GM18909 (cell line): Measurements from ENCODE around the gene SCFD2.

Experiments
- ATAC-seq: cut with Tn5 transposase; IDR thresholded peaks from one replicate; pipeline ENCODE4 v1.9.1; 2021; ENCODE audit warnings: mild to moderate bottlenecking; ENCODE audit not compliant: unreplicated experiment, poor library complexity

The SCFD2 gene

DNA sequence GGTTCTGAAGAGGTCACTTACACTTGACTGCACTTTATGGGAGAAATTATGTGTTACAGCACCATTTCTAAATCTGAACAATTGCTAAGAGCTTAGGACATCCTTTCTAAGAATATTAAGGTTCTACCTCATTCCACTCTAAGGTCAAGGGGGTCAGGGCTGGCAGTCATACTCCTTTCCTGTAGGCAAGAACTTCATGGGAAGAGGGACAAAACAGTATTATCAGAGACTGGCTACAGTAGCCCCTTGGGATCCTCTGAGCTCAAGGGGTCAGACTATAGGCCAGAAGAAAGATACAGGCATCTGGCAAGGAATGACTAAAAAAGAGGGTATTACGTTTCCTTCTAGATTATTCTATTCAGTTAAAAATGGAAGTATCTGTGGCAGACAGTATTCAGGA lies 388.6 kb downstream of the SCFD2 start:
- no peak for ATAC-seq

DNA sequence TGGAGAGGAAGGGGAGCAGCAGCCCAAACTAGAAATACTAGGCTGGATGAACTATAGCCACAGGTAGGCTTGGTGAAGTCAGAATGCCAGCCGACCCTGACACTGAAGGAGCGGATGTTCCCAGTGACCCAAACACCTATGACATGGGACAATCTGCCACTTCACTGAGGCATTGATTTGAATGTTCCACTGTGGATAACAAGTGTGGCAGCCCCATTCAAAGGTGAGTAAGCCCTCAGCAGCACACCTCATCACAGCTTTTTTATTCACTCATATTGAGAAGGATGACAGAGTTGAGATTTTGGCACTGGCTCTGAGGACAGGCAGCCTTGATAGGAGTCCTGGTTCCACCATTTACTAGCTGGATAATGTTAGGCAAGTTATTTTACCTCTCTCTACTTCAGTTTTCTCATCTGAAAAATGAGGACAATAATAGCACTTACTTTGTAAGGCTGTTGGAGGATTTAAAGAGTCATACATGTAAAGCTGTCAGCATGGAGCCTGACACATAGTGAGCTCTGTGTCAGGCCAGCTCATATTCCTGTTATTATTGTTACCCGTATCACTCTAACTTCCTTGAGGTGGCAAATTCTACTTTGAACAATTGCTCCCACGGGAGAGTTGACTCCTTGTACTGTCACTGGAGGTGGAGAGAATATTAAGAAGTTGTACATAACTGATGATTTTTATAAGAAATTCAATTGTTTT lies 389.2 kb downstream of the SCFD2 start:
- no peak for ATAC-seq

DNA sequence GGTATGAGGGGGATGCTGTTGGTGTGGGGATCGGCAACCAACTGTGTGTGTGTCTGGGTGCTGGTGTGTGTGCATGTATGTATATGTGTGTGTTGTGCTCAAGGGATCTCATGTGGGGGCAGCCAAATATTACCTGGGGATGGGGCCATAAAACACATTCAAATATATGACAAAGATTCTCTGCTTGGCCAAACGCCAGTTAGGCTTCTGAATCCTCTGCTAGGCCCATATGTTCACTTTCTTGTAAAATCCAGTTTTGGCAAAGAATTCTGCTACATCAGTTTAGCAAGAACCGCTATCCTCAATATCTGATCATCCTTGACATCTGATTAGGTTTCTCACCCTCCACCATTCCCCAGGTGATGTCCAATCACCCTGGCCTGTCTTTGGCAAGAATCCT lies 397.2 kb downstream of the SCFD2 start:
- ATAC-seq, result no peak

DNA sequence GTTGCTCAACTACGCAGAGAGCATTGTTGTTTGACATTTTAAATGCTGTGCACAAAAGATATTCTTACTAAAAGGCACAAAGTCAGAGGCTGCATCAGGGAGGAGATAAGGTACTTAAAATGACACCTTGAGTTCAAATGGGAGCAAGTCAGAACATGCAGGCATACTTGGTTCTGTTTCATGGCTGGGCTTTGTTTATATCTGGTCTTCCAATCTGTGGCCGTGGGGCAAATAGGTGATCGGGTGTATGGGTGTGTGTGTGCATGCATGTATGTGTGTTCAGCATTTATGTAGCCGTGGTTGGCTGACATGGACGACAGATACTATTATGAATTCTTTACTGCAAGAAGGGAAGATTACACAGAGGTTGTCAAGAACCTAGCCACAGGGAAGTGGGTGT lies 397.6 kb downstream of the SCFD2 start:
- no peak for ATAC-seq

DNA sequence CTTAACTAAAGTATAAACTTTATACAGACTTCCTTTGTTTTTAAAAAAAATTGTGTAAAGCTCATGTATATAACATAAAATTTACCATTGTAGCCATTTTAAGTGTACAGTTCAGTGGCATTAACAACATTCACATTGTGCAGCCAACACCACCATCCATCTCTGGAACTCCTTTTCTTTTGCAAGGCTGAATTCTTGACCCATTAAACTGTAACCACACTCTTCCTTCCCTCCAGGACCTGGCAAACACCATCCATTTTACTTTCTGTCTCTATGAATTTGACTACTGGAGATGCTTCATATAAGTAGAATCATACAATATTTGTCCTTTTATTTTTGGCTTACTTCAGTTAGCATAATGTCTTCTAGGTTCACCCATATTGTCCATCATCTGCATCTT lies 399.1 kb downstream of the SCFD2 start:
- ATAC-seq, result no peak

DNA sequence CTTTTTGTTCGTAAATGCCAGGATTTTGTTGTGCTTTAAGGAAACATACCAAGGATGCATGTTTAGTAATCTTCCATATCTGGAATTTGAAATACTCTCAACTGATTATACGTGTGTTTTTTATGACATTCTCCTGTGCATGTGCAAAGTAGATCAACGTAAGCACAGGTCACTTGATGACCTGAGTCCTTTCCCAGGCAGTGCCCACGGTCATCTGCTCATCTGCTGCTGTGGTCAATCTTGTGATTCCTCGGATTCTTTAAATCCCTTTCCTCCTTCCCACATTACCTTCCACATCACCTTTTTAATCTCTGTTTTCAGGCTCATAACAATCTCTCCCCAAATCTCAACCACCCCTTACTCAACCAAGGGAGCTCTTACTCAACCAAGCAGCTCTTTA lies 399.7 kb downstream of the SCFD2 start:
- ATAC-seq, result no peak

DNA sequence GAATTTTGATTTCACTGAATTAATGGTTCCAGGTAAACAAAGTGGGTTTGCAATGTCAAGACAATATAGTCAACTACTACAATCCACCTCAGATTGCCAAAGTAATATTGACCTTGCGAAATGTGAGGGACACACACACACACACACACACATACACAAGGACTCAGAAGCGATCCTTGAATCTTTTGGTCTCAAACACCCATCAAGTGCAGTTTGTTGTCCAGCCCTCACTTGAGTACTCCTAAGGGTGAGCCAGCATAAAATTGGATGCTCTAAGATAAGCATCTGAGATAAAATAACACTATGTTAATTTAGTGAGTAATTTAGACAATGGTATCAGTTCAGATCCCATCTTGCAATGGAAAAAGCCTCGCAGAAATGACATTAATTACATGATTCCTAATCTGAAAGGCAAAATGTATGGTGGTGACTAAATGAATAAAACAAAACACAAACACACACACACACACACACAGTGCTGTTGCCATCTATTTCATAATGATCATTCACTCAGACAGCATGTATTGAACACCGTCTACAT lies 401.2 kb downstream of the SCFD2 start:
- ATAC-seq, result no peak

DNA sequence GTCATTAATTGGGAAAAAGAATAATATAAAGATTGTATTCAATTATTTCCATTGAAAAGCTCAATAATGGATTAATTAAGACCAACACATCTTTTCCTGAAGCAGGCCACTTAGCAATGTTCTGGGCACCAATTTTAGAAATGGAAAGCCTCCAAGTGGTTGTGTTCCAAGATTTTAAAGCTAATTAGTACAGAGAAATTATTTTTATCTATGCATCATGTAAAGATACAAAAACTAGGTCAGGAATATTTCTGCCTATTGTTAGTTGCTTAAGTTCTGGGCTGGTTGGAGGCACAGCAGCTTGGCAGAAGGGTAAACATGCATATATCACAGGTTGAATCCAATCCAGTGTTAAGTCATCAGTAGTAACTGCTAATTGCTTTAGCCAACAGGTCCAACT lies 401.9 kb downstream of the SCFD2 start:
- no peak for ATAC-seq

DNA sequence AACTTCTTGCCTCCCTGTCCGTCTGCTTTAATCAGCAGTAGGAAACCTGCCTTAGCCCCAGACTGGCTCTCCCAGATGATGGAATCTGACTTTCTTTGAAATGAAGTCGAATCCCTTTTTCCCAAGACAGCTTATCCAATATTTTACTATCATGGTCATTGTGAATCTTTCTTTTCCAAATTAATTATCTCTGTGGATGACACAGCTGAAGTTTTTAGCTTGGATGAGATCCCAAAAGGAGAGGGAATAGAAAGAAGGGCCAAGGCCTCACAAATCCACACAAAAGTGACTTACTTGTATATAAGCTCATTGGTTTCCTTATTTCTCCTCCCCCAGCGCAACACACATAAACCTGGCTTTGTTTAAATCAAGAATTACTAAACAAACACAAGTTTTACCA lies 403.1 kb downstream of the SCFD2 start:
- no peak for ATAC-seq

DNA sequence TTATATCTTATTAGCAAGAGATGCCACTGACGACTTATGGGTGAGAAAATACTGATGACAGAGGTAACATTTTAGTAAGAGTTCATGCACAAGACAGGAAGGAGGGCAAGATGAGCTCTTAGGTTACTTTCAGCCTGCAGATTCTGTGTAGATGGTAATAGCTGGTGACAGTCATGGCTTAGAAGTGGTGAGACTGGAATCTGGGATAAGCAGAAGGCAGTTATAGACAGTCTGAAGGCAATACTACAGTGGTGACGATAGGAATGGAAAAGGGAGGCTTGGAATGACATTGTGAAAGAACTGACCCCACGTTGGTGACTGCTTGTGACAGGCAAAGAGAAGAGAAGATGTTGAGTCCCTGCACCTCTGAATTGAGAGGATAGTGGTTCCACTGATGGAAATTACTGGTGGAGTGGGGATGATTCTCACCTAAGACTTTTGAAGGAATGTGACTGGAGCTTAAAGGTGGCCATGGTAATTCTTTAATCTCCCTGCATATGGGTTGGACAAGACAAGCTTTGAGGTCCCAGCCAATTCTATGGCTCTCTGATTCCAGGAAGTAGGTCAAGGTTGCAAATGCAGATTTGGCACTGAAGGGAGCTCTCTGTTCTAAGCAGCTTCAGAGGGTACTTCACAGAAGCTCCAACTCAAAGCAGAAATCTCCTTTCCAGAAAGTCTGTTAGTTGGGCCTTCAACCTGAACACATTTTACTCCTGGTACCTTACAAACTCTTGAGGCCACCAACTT lies 404.0 kb downstream of the SCFD2 start:
- ATAC-seq, result no peak

DNA sequence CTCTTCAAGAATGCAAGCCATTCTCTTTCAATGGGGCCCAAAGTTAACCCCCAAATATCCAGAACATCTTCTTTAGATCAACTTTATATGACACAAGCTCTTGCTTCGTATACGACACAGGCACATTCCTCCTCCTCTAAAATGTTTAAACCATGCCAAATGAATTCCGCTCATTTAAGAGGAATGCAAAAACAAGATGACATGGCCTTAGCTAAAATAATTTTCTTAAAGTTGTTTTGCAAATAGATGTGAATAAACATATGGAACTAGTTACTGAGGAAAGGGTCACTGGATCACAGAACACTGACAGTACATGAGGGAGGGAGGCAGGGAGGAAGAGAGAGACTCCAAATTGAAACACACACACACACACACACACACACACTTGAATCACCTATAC lies 406.3 kb downstream of the SCFD2 start:
- ATAC-seq, result no peak

DNA sequence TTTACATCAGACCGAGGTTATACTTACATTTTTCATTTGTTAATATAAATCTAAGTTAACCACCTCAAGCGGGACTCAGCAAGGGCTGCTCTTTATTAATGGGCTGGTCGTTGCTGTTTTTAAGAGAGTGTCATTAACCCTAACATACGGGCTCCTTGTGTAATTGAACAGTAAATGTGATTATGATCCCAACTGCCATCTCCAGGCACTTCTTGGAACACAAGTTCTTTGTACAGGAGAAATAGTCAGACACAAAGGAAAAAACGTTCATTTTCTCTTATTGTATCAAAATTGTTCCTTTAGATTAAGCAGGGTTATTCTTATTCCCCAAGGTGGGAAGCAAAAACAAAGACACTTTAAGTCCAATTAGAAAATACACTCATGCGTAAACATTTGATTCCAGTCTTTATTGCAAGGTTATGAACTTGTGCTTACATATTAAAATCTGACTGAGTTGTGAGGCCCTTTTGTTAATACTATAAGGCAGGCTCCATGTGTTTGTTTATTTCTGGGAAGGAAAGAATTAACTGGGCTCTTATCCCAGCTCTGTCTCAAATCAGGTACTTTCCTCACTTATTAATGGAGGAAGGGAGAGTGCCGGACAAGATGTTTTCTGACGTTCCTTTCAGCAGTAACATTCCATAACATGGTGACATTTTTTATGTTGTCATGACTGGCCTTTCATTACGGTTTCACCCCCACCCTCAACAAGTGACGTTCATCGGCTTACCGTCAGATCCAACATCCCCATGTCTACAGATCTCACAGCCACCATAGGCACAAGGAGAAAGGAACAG lies 407.8 kb downstream of the SCFD2 start:
- no peak for ATAC-seq

DNA sequence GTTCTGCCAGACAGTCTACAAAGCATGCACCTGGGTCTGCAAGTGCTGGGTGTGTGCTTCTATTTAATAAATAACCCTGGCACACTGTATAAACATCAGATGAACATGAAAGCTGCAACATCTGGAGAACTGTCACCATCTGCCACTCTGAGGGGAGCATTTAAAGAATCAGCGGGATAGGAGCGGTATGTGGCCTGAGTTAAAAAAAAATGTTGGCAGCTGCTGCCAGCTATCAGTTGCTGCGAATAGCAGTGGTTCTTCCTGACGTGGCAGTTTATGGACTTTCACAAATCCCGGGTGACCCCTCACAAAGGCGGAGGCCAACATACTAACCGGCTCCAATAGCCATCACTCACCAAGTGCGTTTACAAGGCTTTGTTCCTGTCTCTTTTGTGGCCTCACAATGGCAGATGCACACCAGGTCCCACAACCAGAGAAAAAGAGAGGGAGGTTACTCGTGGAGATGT lies 408.6 kb downstream of the SCFD2 start:
- ATAC-seq, result no peak

DNA sequence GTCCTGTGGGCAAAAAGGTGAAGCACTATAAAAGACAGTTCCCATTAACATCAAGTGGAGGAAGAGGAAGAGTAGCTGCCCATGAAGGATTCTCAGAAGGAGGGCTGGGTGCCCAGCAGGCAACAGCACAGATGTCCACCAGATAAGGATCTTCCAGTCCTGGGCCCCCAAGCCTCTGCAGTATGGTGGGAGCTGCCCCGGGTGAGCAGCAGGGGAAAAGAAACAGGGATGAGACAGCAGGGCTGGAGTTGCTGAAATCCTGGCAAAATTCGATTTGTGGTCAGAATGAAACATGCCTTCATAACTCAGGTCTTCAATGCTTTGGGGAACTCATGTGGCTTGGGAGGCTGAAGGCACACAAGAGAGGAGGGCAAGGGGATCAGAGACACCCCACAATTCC lies 409.2 kb downstream of the SCFD2 start:
- no peak for ATAC-seq

DNA sequence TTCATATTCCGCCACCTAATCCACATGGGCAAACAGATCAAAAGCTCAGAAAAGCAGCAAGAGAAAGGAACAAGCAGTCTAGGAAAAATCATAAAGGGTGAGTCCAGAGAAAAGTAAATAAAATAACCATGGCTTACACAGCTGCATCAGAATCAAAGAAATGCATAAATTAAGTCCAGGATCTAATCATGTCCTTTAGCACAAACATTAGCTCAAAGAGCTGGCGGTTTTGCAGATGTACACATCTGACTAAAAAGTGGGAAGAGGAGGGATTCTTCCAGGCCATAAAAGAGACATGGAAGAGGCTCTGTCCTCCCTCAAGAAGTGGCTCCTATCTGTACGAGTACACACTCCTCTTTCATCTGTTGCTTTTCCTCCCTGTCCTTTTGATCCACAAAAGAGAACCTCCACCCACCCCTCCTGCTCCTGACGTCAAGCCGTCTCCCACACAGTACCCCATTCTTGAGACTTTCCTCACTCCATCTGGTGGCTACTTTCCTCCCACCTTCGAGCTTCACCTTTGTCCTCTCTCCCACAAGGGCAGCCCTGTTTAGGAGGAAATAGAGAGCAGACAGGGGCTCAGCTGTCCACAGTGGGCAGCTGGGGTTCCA lies 411.2 kb downstream of the SCFD2 start:
- no peak for ATAC-seq

DNA sequence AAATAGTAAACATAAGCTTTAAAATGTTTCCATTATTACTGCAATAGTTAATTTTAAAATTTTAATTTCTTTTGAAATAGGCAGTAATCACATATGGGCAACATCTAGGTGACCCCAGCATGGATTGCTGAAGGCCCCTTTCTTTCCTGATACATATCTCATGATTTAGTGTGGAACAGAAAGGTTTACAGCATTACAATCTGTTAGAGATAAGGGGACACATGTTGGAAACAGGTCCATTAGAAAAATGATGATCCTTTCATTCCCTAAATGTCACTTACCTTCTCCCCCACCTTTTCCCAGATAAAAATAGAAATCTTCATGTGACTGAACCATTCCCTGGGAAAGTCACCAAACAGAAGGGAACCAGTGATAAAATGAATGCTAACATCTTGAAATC lies 413.3 kb downstream of the SCFD2 start:
- no peak for ATAC-seq

DNA sequence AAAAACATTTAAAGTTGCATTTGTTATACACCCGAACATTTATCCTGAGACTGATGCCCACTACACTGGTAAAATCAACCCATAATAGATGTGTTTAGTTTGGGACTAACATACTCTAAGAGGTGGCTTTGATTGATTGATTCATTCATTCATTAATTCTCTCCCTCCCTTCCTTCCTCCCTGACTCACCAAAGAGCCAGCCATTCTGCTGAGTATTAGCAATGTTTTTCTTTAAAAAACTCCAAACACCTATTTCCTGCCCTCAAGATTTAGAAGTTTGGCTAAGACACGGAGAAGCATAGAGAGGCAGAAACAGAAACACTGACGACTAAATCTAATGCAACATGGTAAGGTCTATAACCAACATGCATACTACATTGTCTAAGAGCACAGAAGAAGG lies 414.8 kb downstream of the SCFD2 start:
- no peak for ATAC-seq

DNA sequence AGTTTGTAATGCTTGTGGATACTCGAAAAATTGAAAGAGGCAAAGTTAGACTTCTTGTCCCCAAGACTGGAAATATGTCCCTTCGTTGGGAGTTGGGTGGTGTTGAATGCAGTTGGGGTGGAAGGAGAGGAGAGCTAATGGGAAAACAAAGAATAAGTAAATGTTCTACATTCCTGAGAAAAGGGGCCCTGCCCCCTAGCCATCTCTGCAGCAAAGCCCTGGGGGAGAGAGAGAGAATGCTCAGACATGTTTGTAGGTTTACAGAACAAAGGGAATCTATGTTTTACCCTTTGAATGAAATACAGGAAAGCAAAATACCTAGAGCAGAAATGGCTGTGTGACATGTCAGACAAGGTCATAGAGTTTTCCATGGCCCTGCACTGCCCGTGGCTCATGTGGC lies 415.6 kb downstream of the SCFD2 start:
- no peak for ATAC-seq

DNA sequence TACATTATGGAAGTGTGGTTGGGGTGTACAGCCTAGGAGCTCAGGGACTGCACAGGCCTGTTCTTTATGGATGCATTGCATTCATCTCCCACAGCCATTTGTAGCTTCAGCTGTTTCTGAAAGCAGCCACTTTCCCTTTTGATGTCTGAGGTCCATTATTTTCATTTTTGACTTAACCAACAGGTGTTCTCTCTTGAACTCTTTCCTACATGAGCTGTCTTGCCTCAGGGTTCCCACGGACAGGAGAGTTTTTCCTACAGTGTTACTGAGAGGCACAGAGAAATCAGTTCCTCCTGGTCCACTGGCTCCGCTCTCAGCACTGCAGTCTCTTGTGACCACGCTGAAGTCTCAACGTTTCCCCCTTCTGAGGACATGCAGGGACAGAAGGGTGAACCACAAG lies 416.5 kb downstream of the SCFD2 start:
- no peak for ATAC-seq

DNA sequence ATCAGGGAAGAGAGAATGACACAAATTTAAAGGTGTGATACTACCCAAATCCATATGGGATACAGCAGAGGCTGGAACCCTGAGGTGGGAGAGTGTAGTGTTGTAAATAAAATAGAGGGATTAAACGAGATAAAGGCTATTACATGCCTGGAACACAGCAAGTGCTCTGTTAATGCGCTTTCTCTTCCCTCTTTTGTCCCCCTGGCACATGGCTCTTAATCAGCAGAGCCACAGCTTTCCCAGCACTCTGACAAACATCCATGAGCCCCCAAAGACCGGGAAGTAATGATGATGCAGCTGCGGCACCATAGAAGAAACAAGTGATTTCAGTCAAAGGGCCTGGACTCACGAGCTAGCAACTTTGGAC lies 417.8 kb downstream of the SCFD2 start:
- no peak for ATAC-seq
